ENCODE measurements around the gene ADORA3.

GRCh38 chr1:111507411-111508201, 4.2 kb upstream of the ADORA3 start:
- TF ChIP-seq POLR2A (IDR thresholded peaks at IDR 0.05) (peak in 1 of 3 donors; percentile 32), CTCF (IDR thresholded peaks at IDR 0.05) (peak in 1 of 7 experiments; percentile 3)
